GM23338 (cell line): ENCODE results near the gene ACAT2. TPM values are rescaled to one million over a fixed set of nuclear protein-coding genes. Genes with fewer than 3 reads are reported as not detected.
"Not testable (repeated sequence)": the region's sequence is repeated elsewhere in the genome, so short reads cannot be mapped to it uniquely, and the experiment has no call there.

Experiments used
- ATAC-seq: fragments of 200-7000 bp; cut with Tn5 transposase; 3 replicates; pipeline ENCODE4 v1.9.1; 2020
- DNase-seq: peaks from one replicate; pipeline ENCODE4 v3.0.0-alpha.2; 2015; ENCODE audit warnings: low spot score
- H2AFZ ChIP-seq: fragments of 200-600 bp; sonication (generic); 2 replicates; pipeline ENCODE4 v1.8.0; 2016; ENCODE audit warnings: antibody characterized with exemption, mild to moderate bottlenecking, moderate library complexity
- H3F3A ChIP-seq: fragments of 200-600 bp; sonication (generic); replicated peaks from 2 replicates; pipeline ENCODE4 v1.8.0; 2017; ENCODE audit warnings: antibody characterized with exemption, mixed run types, low read depth
- H3K27ac ChIP-seq: fragments of 200-600 bp; sonication (generic); 2 replicates; pipeline ENCODE4 v1.6.1; 2016; ENCODE audit warnings: low read depth
- H3K27me3 ChIP-seq: fragments of 200-600 bp; sonication (generic); 2 replicates; pipeline ENCODE4 v1.8.0; 2016; ENCODE audit warnings: mild to moderate bottlenecking, mixed run types, moderate library complexity; ENCODE audit not compliant: insufficient read depth
- H3K36me3 ChIP-seq: fragments of 200-600 bp; sonication (generic); 2 replicates; pipeline ENCODE4 v1.8.0; 2016; ENCODE audit warnings: mild to moderate bottlenecking; ENCODE audit not compliant: insufficient read depth
- H3K4me1 ChIP-seq: fragments of 200-600 bp; sonication (generic); 2 replicates; pipeline ENCODE4 v1.8.0; 2016; ENCODE audit warnings: mild to moderate bottlenecking, moderate library complexity; ENCODE audit not compliant: insufficient read depth
- H3K4me2 ChIP-seq: fragments of 200-600 bp; sonication (generic); 2 replicates; pipeline ENCODE4 v1.7.1; 2017; ENCODE audit warnings: mixed run types
- H3K4me3 ChIP-seq: fragments of 200-600 bp; sonication (generic); 2 replicates; pipeline ENCODE4 v1.6.1; 2016; ENCODE audit warnings: mixed run types
- H3K79me2 ChIP-seq: fragments of 200-600 bp; sonication (generic); replicated peaks from 2 replicates; pipeline ENCODE4 v1.8.0; 2017; ENCODE audit warnings: mild to moderate bottlenecking; ENCODE audit not compliant: insufficient read depth
- H3K9me2 ChIP-seq: fragments of 200-600 bp; sonication (generic); 2 replicates; pipeline ENCODE4 v1.8.0; 2017; ENCODE audit not compliant: insufficient read depth
- H4K20me1 ChIP-seq: fragments of 200-600 bp; sonication (generic); replicated peaks from 2 replicates; pipeline ENCODE4 v1.8.0; 2017; ENCODE audit warnings: mild to moderate bottlenecking; ENCODE audit not compliant: insufficient read depth
- H3K27ac Mint-ChIP-seq: 2 replicates; pipeline ENCODE4 v1.8.0; 2020; ENCODE audit warnings: inconsistent platforms, mild to moderate bottlenecking, moderate library complexity, mixed read lengths
- H3K27me3 Mint-ChIP-seq: 3 replicates; pipeline ENCODE4 v1.8.0; 2022; ENCODE audit warnings: low read depth, mild to moderate bottlenecking, moderate library complexity, mixed read lengths, inconsistent platforms; ENCODE audit not compliant: insufficient read depth, poor library complexity
- H3K36me3 Mint-ChIP-seq: 3 replicates; pipeline ENCODE4 v1.8.0; 2021; ENCODE audit warnings: low read depth, mild to moderate bottlenecking, inconsistent platforms, moderate library complexity, mixed read lengths
- H3K4me1 Mint-ChIP-seq: 3 replicates; pipeline ENCODE4 v1.8.0; 2020; ENCODE audit warnings: mild to moderate bottlenecking, inconsistent platforms, mixed read lengths
- H3K4me3 Mint-ChIP-seq: 3 replicates; pipeline ENCODE4 v1.8.0; 2021; ENCODE audit warnings: moderate library complexity, mild to moderate bottlenecking, inconsistent platforms, mixed read lengths
- H3K9me3 Mint-ChIP-seq: 3 replicates; pipeline ENCODE4 v1.8.0; 2020; ENCODE audit warnings: moderate library complexity, mild to moderate bottlenecking, inconsistent platforms, mixed read lengths
- CREB1 ChIP-seq: fragments of 250-450 bp; sonication (Bioruptor Pico); IDR thresholded peaks from 2 replicates; pipeline ENCODE4 v1.5.0; 2020; ENCODE audit warnings: low read depth, mild to moderate bottlenecking, moderate library complexity
- CTCF ChIP-seq, 2 experiments: fragments of 200-600 bp in 1 of 2; sonication (generic) in 1 of 2; conservative IDR thresholded peaks; 2 replicates each; pipeline versions ENCODE4 v1.5.1 to v1.6.1; 2016 to 2017; ENCODE audit warnings: antibody characterized with exemption in 2 of 2, low read depth in 2 of 2, mild to moderate bottlenecking in 2 of 2, moderate library complexity in 1 of 2
- ETS1 ChIP-seq: IDR thresholded peaks from 2 replicates; pipeline ENCODE4 v1.6.1; 2016; ENCODE audit warnings: antibody characterized with exemption
- EZH2 ChIP-seq: fragments of 200-600 bp; sonication (generic); IDR thresholded peaks from one replicate; pipeline ENCODE4 v1.8.0; 2017; ENCODE audit warnings: antibody characterized with exemption, mild to moderate bottlenecking, low read depth; ENCODE audit not compliant: unreplicated experiment
- EZH2phosphoT487 ChIP-seq: fragments of 200-600 bp; sonication (generic); IDR thresholded peaks from one replicate; pipeline ENCODE4 v1.8.1; 2018; ENCODE audit warnings: antibody characterized with exemption; ENCODE audit not compliant: unreplicated experiment
- NANOG ChIP-seq: IDR thresholded peaks from 2 replicates; pipeline ENCODE4 v1.6.1; 2016; ENCODE audit warnings: antibody characterized with exemption, borderline replicate concordance
- REST ChIP-seq: IDR thresholded peaks from one replicate; pipeline ENCODE4 v1.6.1; 2018; ENCODE audit warnings: antibody characterized with exemption; ENCODE audit not compliant: unreplicated experiment
- STAT1 ChIP-seq: IDR thresholded peaks from one replicate; pipeline ENCODE4 v1.6.1; 2016; ENCODE audit warnings: antibody characterized with exemption; ENCODE audit not compliant: unreplicated experiment
- ZNF331 ChIP-seq: fragments of 250-450 bp; sonication (Bioruptor Pico); IDR thresholded peaks from 2 replicates; pipeline ENCODE4 v1.5.0; 2020; ENCODE audit warnings: low read depth, mild to moderate bottlenecking, moderate library complexity
- ZNF462 ChIP-seq: fragments of 250-450 bp; sonication (Bioruptor Pico); IDR thresholded peaks from 2 replicates; pipeline ENCODE4 v1.5.0; 2020; ENCODE audit warnings: mild to moderate bottlenecking, moderate library complexity
- polyA plus RNA-seq: library from polyadenylated mRNA; unstranded; fragments of >200 nt; fragmentation: Nextera tagmentation; extraction: Ambion mirVana; gene quantifications from 2 replicates; pipeline ENCODE4 v1.2.1, GENCODE V29; 2016
- total RNA-seq: library from RNA; depleted of rRNA; stranded (reverse); fragments of >200 nt; shearing (Covaris generic); gene quantifications from 2 replicates; pipeline ENCODE4 v1.2.3, GENCODE V29; 2014

ACAT2 gene
- total and polyA plus RNA-seq, 2 experiments from 2014 or later, result 108 to 151 TPM

GRCh38 chr6:159746759-159747158 lies 15.1 kb upstream of the ACAT2 start:
- Histone ChIP-seq H3K36me3 (peaks cover 90% of the 10 kb centered on the region), H3K79me2 (peaks cover 60% of the 10 kb centered on the region), H3K4me1 (no peaks in the 10 kb centered on the region), H4K20me1 (peaks cover 39% of the 10 kb centered on the region), H3K9me2 (no peaks in the 10 kb centered on the region), H3F3A (0 out of 2 replicates have a peak, but pooled peaks cover 2% of the 10 kb centered on the region), H2AFZ (no peak overlapping the region), H3K4me3 (no peak overlapping the region), H3K4me2 (no peak overlapping the region), H3K27ac (no peak overlapping the region), H3K27me3 (no peaks in the 10 kb centered on the region)
- no peaks in the 10 kb centered on the region for H3K27me3 Mint-ChIP-seq
- H3K27ac Mint-ChIP-seq, result no peak overlapping the region
- H3K9me3 Mint-ChIP-seq, result no peaks in the 10 kb centered on the region
- H3K4me3 Mint-ChIP-seq, result no peak overlapping the region
- TF ChIP-seq EZH2, result no peak
- TF ChIP-seq STAT1, result no peak
- TF ChIP-seq EZH2phosphoT487, result no peak
- no peak for TF ChIP-seq CREB1 (CRISPR knock-in tag)
- TF ChIP-seq NANOG, result no peak
- TF ChIP-seq REST, result no peak
- no peak for TF ChIP-seq ZNF462 (CRISPR knock-in tag)
- TF ChIP-seq ZNF331 (CRISPR knock-in tag), result no peak
- no peak for TF ChIP-seq CTCF (conservative IDR thresholded peaks at IDR 0.05; ENCODE audit: low read depth in 2 of 2)
- TF ChIP-seq ETS1, result no peak
- peaks cover 93% of the 10 kb centered on the region for H3K36me3 Mint-ChIP-seq
- no peak for DNase-seq
- no peaks in the 10 kb centered on the region for H3K4me1 Mint-ChIP-seq
- no peak for ATAC-seq

GRCh38 chr6:159748127-159748526 lies 13.7 kb upstream of the ACAT2 start:
- not testable (repeated sequence) for H3K4me1 ChIP-seq, H3K27me3 ChIP-seq, H3K27me3 Mint-ChIP-seq, H3K4me2 ChIP-seq, H3K4me3 Mint-ChIP-seq, H3K4me3 ChIP-seq, H3K9me3 Mint-ChIP-seq, H3K27ac Mint-ChIP-seq, H2AFZ ChIP-seq, H3K4me1 Mint-ChIP-seq, H3K9me2 ChIP-seq, H3F3A ChIP-seq, ATAC-seq, DNase-seq, H3K27ac ChIP-seq
- peaks cover 39% of the 10 kb centered on the region for H4K20me1 ChIP-seq
- peaks cover 48% of the 10 kb centered on the region for H3K79me2 ChIP-seq
- peaks cover 83% of the 10 kb centered on the region for H3K36me3 ChIP-seq
- peaks cover 90% of the 10 kb centered on the region for H3K36me3 Mint-ChIP-seq
